T-helper 2 cell treated with Interferon-gamma antibody and Interleukin-4, amounts not matched to agents 5 μg/mL and 100 μg/mL, for 36 hours (primary cell): ENCODE measurements around the gene SPRR2D.

Experiments used
- DNase-seq: peaks from one replicate; pipeline ENCODE4 v3.0.0; 2021; ENCODE audit warnings: low spot score
- H3K27ac Mint-ChIP-seq: one replicate; pipeline ENCODE4 v1.8.0; 2021; ENCODE audit warnings: mild to moderate bottlenecking, mixed read lengths
- H3K27me3 Mint-ChIP-seq: one replicate; pipeline ENCODE4 v1.8.0; 2021; ENCODE audit warnings: low read depth, mixed read lengths
- H3K36me3 Mint-ChIP-seq: one replicate; pipeline ENCODE4 v1.8.0; 2021; ENCODE audit warnings: low read depth, mixed read lengths
- H3K4me1 Mint-ChIP-seq: one replicate; pipeline ENCODE4 v1.8.0; 2021; ENCODE audit warnings: low read depth, mixed read lengths
- H3K4me3 Mint-ChIP-seq: one replicate; pipeline ENCODE4 v1.8.0; 2022; ENCODE audit warnings: mild to moderate bottlenecking, moderate library complexity, mixed read lengths
- H3K9me3 Mint-ChIP-seq: one replicate; pipeline ENCODE4 v1.8.0; 2021; ENCODE audit warnings: mixed read lengths

SPRR2D gene

GRCh38 chr1:152996633-152997400 lies 44.1 kb downstream of the SPRR2D start:
- DNase-seq: no peak
- no peak overlapping the region for H3K27ac Mint-ChIP-seq
- H3K27me3 Mint-ChIP-seq: peaks cover 5% of the 10 kb centered on the region
- no peaks in the 10 kb centered on the region for H3K9me3 Mint-ChIP-seq
- H3K4me3 Mint-ChIP-seq: no peak overlapping the region
- no peaks in the 10 kb centered on the region for H3K4me1 Mint-ChIP-seq
- no peaks in the 10 kb centered on the region for H3K36me3 Mint-ChIP-seq

- Mint-ChIP-seq H3K4me1 (no peaks in the 10 kb centered on the region), H3K4me3 (no peak overlapping the region), H3K9me3 (no peaks in the 10 kb centered on the region), H3K36me3 (no peaks in the 10 kb centered on the region), H3K27ac (no peak overlapping the region), H3K27me3 (peaks cover 5% of the 10 kb centered on the region)
- no peak for DNase-seq
Measured at GRCh38 chr1:152995842-152996241, 45.1 kb downstream of the SPRR2D start.

GRCh38 chr1:152993186-152993585 lies 47.7 kb downstream of the SPRR2D start:
- Mint-ChIP-seq H3K36me3 (no peaks in the 10 kb centered on the region), H3K4me3 (no peak overlapping the region), H3K27ac (no peak overlapping the region), H3K4me1 (no peaks in the 10 kb centered on the region), H3K27me3 (peaks cover 12% of the 10 kb centered on the region), H3K9me3 (no peaks in the 10 kb centered on the region)
- no peak for DNase-seq
